Activated CD4-positive, CD25-positive, alpha-beta regulatory T cell treated with anti-CD3 and anti-CD28 coated beads, Interleukin-2, amount 50 U/mL, for 16 hours (primary cell): ENCODE measurements around the gene LRIF1.
"Not testable (repeated sequence)": the region's sequence is repeated elsewhere in the genome, so short reads cannot be mapped to it uniquely, and the experiment has no call there.

Experiments used
- DNase-seq: peaks from one replicate; pipeline ENCODE4 v3.0.0-alpha.2; 2020; ENCODE audit warnings: low read depth, low spot score

The LRIF1 gene

GRCh38 chr1:110951161-110951560 lies 12.6 kb downstream of the LRIF1 start:
- DNase-seq, result no peak

GRCh38 chr1:110948038-110948810 lies 15.5 kb downstream of the LRIF1 start:
- no peak for DNase-seq

GRCh38 chr1:110945626-110946025 lies 18.1 kb downstream of the LRIF1 start:
- DNase-seq, result no peak

- DNase-seq, result no peak
Observed at GRCh38 chr1:110944806-110945205, 18.9 kb downstream of the LRIF1 start.

GRCh38 chr1:110936567-110936966 lies 27.2 kb downstream of the LRIF1 start:
- DNase-seq, result no peak

GRCh38 chr1:110931097-110931496 lies 32.6 kb downstream of the LRIF1 start:
- DNase-seq, result not testable (repeated sequence)

GRCh38 chr1:110928904-110929303 lies 34.8 kb downstream of the LRIF1 start:
- DNase-seq, result no peak

- no peak for DNase-seq
Observed at GRCh38 chr1:110928191-110928590, 35.5 kb downstream of the LRIF1 start.

GRCh38 chr1:110927484-110928075 lies 36.1 kb downstream of the LRIF1 start:
- no peak for DNase-seq

GRCh38 chr1:110921953-110922352 lies 41.8 kb downstream of the LRIF1 start:
- DNase-seq, result no peak

GRCh38 chr1:110918016-110918415 lies 45.7 kb downstream of the LRIF1 start:
- DNase-seq, result no peak

GRCh38 chr1:110916669-110917306 lies 46.9 kb downstream of the LRIF1 start:
- no peak for DNase-seq

GRCh38 chr1:110916274-110916668 lies 47.5 kb downstream of the LRIF1 start:
- no peak for DNase-seq

GRCh38 chr1:110915804-110916203 lies 47.9 kb downstream of the LRIF1 start:
- no peak for DNase-seq

- no peak for DNase-seq
Observed at GRCh38 chr1:110914676-110915075, 49.0 kb downstream of the LRIF1 start.

- no peak for DNase-seq
Observed at GRCh38 chr1:110912784-110913183, 50.9 kb downstream of the LRIF1 start.

GRCh38 chr1:110903853-110904500 lies 59.7 kb downstream of the LRIF1 start:
- DNase-seq, result no peak

GRCh38 chr1:110902820-110903463 lies 60.8 kb downstream of the LRIF1 start:
- DNase-seq, result no peak

- no peak for DNase-seq
Observed at GRCh38 chr1:110899458-110899843, 64.3 kb downstream of the LRIF1 start.

GRCh38 chr1:110898734-110899457 lies 64.8 kb downstream of the LRIF1 start:
- no peak for DNase-seq

- DNase-seq, result no peak
Observed at GRCh38 chr1:110897681-110898080, 66.0 kb downstream of the LRIF1 start.
